ENCODE data around the gene CD177. TPM values are rescaled to one million over a fixed set of nuclear protein-coding genes. Genes with fewer than 3 reads are reported as not detected.

Gene CD177
- total RNA-seq, 1 experiment from 2014 or later = 0.09 TPM

- Histone ChIP-seq H3K23ac (ENCODE audit: insufficient read length, low read depth, low read length) (no peak overlapping the region), H3K9me3 (ENCODE audit: control insufficient read depth, low read depth, low read length) (peaks cover 11% of the 10 kb centered on the region), H2BK15ac (ENCODE audit: low read depth, low read length) (no peak overlapping the region), H3K56ac (ENCODE audit: insufficient read length, low read depth, low read length) (no peak overlapping the region), H3K79me1 (ENCODE audit: insufficient read depth, low read depth, low read length, poor library complexity, severe bottlenecking) (no peaks in the 10 kb centered on the region), H3K14ac (ENCODE audit: insufficient read depth, low read length) (no peak overlapping the region), H2AK5ac (ENCODE audit: insufficient read length, low read length) (no peak overlapping the region), H3K4me2 (ENCODE audit: insufficient read depth, insufficient read length, low read length) (no peak overlapping the region), H3K79me2 (ENCODE audit: insufficient read depth, low read length) (no peaks in the 10 kb centered on the region), H2BK120ac (ENCODE audit: low read depth, low read length, poor library complexity, severe bottlenecking) (no peak overlapping the region), H4K20me1 (ENCODE audit: control insufficient read depth, insufficient read depth, insufficient read length) (no peaks in the 10 kb centered on the region), H4K8ac (replicated peaks; ENCODE audit: insufficient read length, low read depth, low read length) (no peak overlapping the region), H3K4ac (ENCODE audit: low read depth, low read length) (no peak overlapping the region; the same call in 1 of the 2 replicates), H4K5ac (ENCODE audit: insufficient read length, low read depth, low read length) (no peak overlapping the region), H3K9ac (ENCODE audit: extremely low read depth, insufficient read length, low read length) (no peak overlapping the region), H4K91ac (ENCODE audit: insufficient read length, low read depth, low read length) (no peak overlapping the region), H3T11ph (ENCODE audit: low read length) (no peak overlapping the region), H3K27ac (ENCODE audit: insufficient read length, low read depth, low read length) (no peak overlapping the region), H3K27me3 (ENCODE audit: insufficient read depth, low read length) (no peaks in the 10 kb centered on the region), H3K18ac (ENCODE audit: insufficient read length, low read depth, low read length) (no peak overlapping the region), H2BK12ac (ENCODE audit: insufficient read length, low read depth, low read length) (no peak overlapping the region), H2BK20ac (ENCODE audit: low read depth, low read length, poor library complexity, severe bottlenecking) (no peak overlapping the region), H3K23me2 (ENCODE audit: insufficient read length, low read depth, low read length, poor library complexity, severe bottlenecking) (no peaks in the 10 kb centered on the region), H2AFZ (ENCODE audit: low read length) (no peak overlapping the region), H2BK5ac (ENCODE audit: insufficient read length, low read length) (no peak overlapping the region), H3K4me1 (ENCODE audit: insufficient read depth, low read length) (peaks cover 14% of the 10 kb centered on the region; the same call in 1 of the 2 replicates)
- H3K9me3 Mint-ChIP-seq = peaks cover 22 to 70% of the 10 kb centered on the region in 2 experiments
- no peak overlapping the region for H3K27ac Mint-ChIP-seq
- peaks cover 14 to 17% of the 10 kb centered on the region in 2 experiments for H3K4me1 Mint-ChIP-seq
- no CpG with 5 or more reads among the region's 11 CpGs for WGBS (ENCODE audit: extremely low coverage, insufficient read length, low lambda C conversion rate)
- DNase-seq = no peak
- H3K4me3 Mint-ChIP-seq = no peak overlapping the region; a peak in 1 of 5 replicates
- peaks cover 13% of the 10 kb centered on the region for H3K27me3 Mint-ChIP-seq (ENCODE audit: low read depth)
- peaks cover 12 to 26% (median 25%) of the 10 kb centered on the region in 3 experiments; a peak in 6 of 7 replicates for H3K36me3 Mint-ChIP-seq (ENCODE audit: insufficient read depth in 1 of 3, low read depth in 3 of 3)
- no peak for TF ChIP-seq CTCF (conservative IDR thresholded peaks at IDR 0.05)
Measured at GRCh38 chr19:43330726-43331434, 22.6 kb upstream of the CD177 start.

Measured in H9 (cell line).